HepG2 (cell line): ENCODE results near the gene FAAP100. TPM values are rescaled to one million over a fixed set of nuclear protein-coding genes. Genes with fewer than 3 reads are reported as not detected.

Source experiments
- CREBL2 ChIP-seq: sonication (generic); formaldehyde crosslinking; IDR thresholded peaks from 2 replicates; pipeline ENCODE4 v1.8.1; 2023; ENCODE audit warnings: missing genetic modification reagents, mild to moderate bottlenecking, borderline replicate concordance
- HNF4G ChIP-seq, 2 experiments: sonication (generic) in 1 of 2; formaldehyde crosslinking in 1 of 2; IDR thresholded peaks; 2 replicates each; pipeline versions ENCODE4 v1.4.0 to v1.6.1; 2011 to 2020; ENCODE audit warnings: borderline replicate concordance in 2 of 2, low read depth in 2 of 2, mild to moderate bottlenecking in 2 of 2, low read length in 1 of 2, missing genetic modification reagents in 1 of 2, moderate library complexity in 1 of 2
- LCORL ChIP-seq, 2 experiments: fragments of 450-650 bp in 1 of 2; sonication (generic) in 1 of 2; formaldehyde crosslinking in 1 of 2; IDR thresholded peaks; 2 replicates each; pipeline versions ENCODE4 v1.5.0 to v1.6.1; 2017 to 2020; ENCODE audit warnings: antibody characterized with exemption in 1 of 2, missing genetic modification reagents in 1 of 2
- NFIB ChIP-seq: sonication (generic); formaldehyde crosslinking; IDR thresholded peaks from 2 replicates; pipeline ENCODE4 v1.9.0; 2021; ENCODE audit warnings: missing genetic modification reagents, mild to moderate bottlenecking, borderline replicate concordance
- NR2F6 ChIP-seq, 2 experiments: IDR thresholded peaks; 2 replicates each; pipeline ENCODE4 v1.6.1; 2016; ENCODE audit warnings: antibody characterized with exemption in 1 of 2, mild to moderate bottlenecking in 1 of 2
- PAF1 ChIP-seq: IDR thresholded peaks from 2 replicates; pipeline ENCODE4 v1.6.1; 2016; ENCODE audit warnings: missing genetic modification reagents, missing compliant biosample characterization
- RXRB ChIP-seq: IDR thresholded peaks from 2 replicates; pipeline ENCODE4 v1.6.1; 2016; ENCODE audit warnings: borderline replicate concordance, missing genetic modification reagents, missing compliant biosample characterization
- SIN3B ChIP-seq: fragments of 150-350 bp; IDR thresholded peaks from 2 replicates; pipeline ENCODE4 v1.6.1; 2014; ENCODE audit warnings: low read length
- SRF ChIP-seq: IDR thresholded peaks from 2 replicates; pipeline ENCODE4 v1.6.1; 2011; ENCODE audit warnings: mild to moderate bottlenecking, low read depth, low read length, moderate library complexity
- TAF1 ChIP-seq: sonication (generic); formaldehyde crosslinking; IDR thresholded peaks from 2 replicates; pipeline ENCODE4 v1.4.0; 2020; ENCODE audit warnings: missing genetic modification reagents
- TCF7 ChIP-seq: sonication (generic); IDR thresholded peaks from 2 replicates; pipeline ENCODE4 v1.6.1; 2016; ENCODE audit warnings: antibody characterized with exemption, low read depth
- TOPORS ChIP-seq: sonication (generic); formaldehyde crosslinking; IDR thresholded peaks from 2 replicates; pipeline ENCODE4 v1.8.0; 2023; ENCODE audit warnings: mild to moderate bottlenecking, missing genetic modification reagents
- ZNF18 ChIP-seq: sonication (generic); formaldehyde crosslinking; IDR thresholded peaks from 2 replicates; pipeline ENCODE4 v1.8.0; 2022; ENCODE audit warnings: mild to moderate bottlenecking, missing genetic modification reagents; ENCODE audit not compliant: insufficient replicate concordance
- ZNF274 ChIP-seq: sonication (generic); formaldehyde crosslinking; IDR thresholded peaks from 2 replicates; pipeline ENCODE4 v1.5.1; 2020; ENCODE audit warnings: mild to moderate bottlenecking, missing genetic modification reagents
- ZNF282 ChIP-seq: fragments of 450-650 bp; IDR thresholded peaks from 2 replicates; pipeline ENCODE4 v1.6.1; 2018; ENCODE audit not compliant: partially characterized antibody
- ZNF343 ChIP-seq: sonication (generic); formaldehyde crosslinking; IDR thresholded peaks from 2 replicates; pipeline ENCODE4 v1.4.0; 2020; ENCODE audit warnings: mild to moderate bottlenecking, missing genetic modification reagents
- ZNF609 ChIP-seq: sonication (generic); formaldehyde crosslinking; IDR thresholded peaks from 2 replicates; pipeline ENCODE4 v1.4.0; 2020; ENCODE audit warnings: mild to moderate bottlenecking, missing genetic modification reagents, borderline replicate concordance
- ZNF800 ChIP-seq: sonication (generic); formaldehyde crosslinking; IDR thresholded peaks from 2 replicates; pipeline ENCODE4 v1.4.0; 2020; ENCODE audit warnings: missing genetic modification reagents
- ZNF839 ChIP-seq: sonication (generic); formaldehyde crosslinking; IDR thresholded peaks from 2 replicates; pipeline ENCODE4 v1.4.0; 2020; ENCODE audit warnings: missing genetic modification reagents, mild to moderate bottlenecking, borderline replicate concordance
- polyA plus RNA-seq, 8 experiments: library from polyadenylated mRNA; depleted of rRNA in 3 of 8; stranded (reverse) in 7 of 8; unstranded in 1 of 8; fragments of >200 nt; fragmentation: Illumina TruSeq in 4 of 8; extraction: Trizol in 4 of 8; gene quantifications; 2 replicates each; pipeline versions ENCODE4 v1.2.1 to v1.2.3, GENCODE V29; 2011 to 2016; ENCODE audit warnings: low read depth in 4 of 8, missing spikeins in 1 of 8, mixed read lengths in 1 of 8; ENCODE audit not compliant: insufficient read depth in 1 of 8
- total RNA-seq, 5 experiments: library from RNA; depleted of rRNA; stranded (reverse); fragments of >200 nt; fragmentation: Illumina TruSeq; extraction: Trizol; gene quantifications; 2 replicates each; pipeline ENCODE4 v1.2.3, GENCODE V29; 2016; ENCODE audit warnings: low read depth in 1 of 5

The FAAP100 gene
- total and polyA plus RNA-seq, 2 of the 13 experiments (the other 11 are each of a cell fraction or from before 2014, with no cell fraction given), result 7.6 to 20.8 TPM

- TF ChIP-seq ZNF18 (CRISPR knock-in tag), result no peak
- no peak for TF ChIP-seq ZNF274
- no peak for TF ChIP-seq SRF
- peak; percentile 84; the same call in 1 of the 2 replicates for TF ChIP-seq NFIB (CRISPR knock-in tag)
- TF ChIP-seq PAF1, result no peak
- 0 out of 2 replicates have a peak, but pooled peaks have one; percentile 44 for TF ChIP-seq ZNF343 (CRISPR knock-in tag)
- TF ChIP-seq NR2F6 (IDR thresholded peaks at IDR 0.05), result no peak
- TF ChIP-seq NR2F6 (CRISPR knock-in tag; IDR thresholded peaks at IDR 0.05), result no peak
- TF ChIP-seq TOPORS (CRISPR knock-in tag), result no peak
- peak; percentile 75 for TF ChIP-seq ZNF800 (CRISPR knock-in tag)
- TF ChIP-seq ZNF282, result no peak
- TF ChIP-seq SIN3B, result no peak
- no peak for TF ChIP-seq HNF4G (IDR thresholded peaks at IDR 0.05; ENCODE audit: borderline replicate concordance, low read depth, low read length)
- no peak for TF ChIP-seq HNF4G (CRISPR knock-in tag; IDR thresholded peaks at IDR 0.05; ENCODE audit: borderline replicate concordance, low read depth)
- no peak for TF ChIP-seq LCORL (IDR thresholded peaks at IDR 0.05)
- TF ChIP-seq LCORL (CRISPR knock-in tag; IDR thresholded peaks at IDR 0.05), result no peak
- no peak for TF ChIP-seq TAF1
- TF ChIP-seq TCF7, result no peak
- 0 out of 2 replicates have a peak, but pooled peaks have one; percentile 21 for TF ChIP-seq ZNF609 (CRISPR knock-in tag)
- no peak for TF ChIP-seq RXRB (CRISPR knock-in tag)
- TF ChIP-seq ZNF839 (CRISPR knock-in tag), result peak; percentile 56; the same call in 1 of the 2 replicates
- TF ChIP-seq CREBL2 (CRISPR knock-in tag), result no peak
Observed at GRCh38 chr17:81528651-81529436, 23.3 kb downstream of the FAAP100 start (continued).
